HepG2 (cell line): Measurements from ENCODE around the gene TBXA2R. TPM values are rescaled to one million over a fixed set of nuclear protein-coding genes. Genes with fewer than 3 reads are reported as not detected.

Experiments
- BRCA1 ChIP-seq: sonication (generic); formaldehyde crosslinking; IDR thresholded peaks from 2 replicates; pipeline ENCODE4 v1.4.0; 2020; ENCODE audit warnings: missing genetic modification reagents
- GATA4 ChIP-seq: sonication (generic); IDR thresholded peaks from 2 replicates; pipeline ENCODE4 v1.6.1; 2016; ENCODE audit warnings: antibody characterized with exemption, low read depth, borderline replicate concordance
- GTF2F1 ChIP-seq: fragments of 150-350 bp; IDR thresholded peaks from 2 replicates; pipeline ENCODE4 v1.6.1; 2014; ENCODE audit warnings: low read length
- SAFB2 ChIP-seq: sonication (generic); formaldehyde crosslinking; IDR thresholded peaks from 2 replicates; pipeline ENCODE4 v1.5.1; 2020; ENCODE audit warnings: missing genetic modification reagents, low read depth, mild to moderate bottlenecking, borderline replicate concordance
- SP2 ChIP-seq: sonication (generic); formaldehyde crosslinking; IDR thresholded peaks from 2 replicates; pipeline ENCODE4 v1.5.1; 2020; ENCODE audit warnings: mild to moderate bottlenecking, missing genetic modification reagents
- TEAD2 ChIP-seq: sonication (generic); formaldehyde crosslinking; IDR thresholded peaks from 2 replicates; pipeline ENCODE4 v1.9.0; 2021; ENCODE audit warnings: missing genetic modification reagents
- ZNF792 ChIP-seq: IDR thresholded peaks from 2 replicates; pipeline ENCODE4 v1.6.1; 2016
- polyA plus RNA-seq, 8 experiments: library from polyadenylated mRNA; depleted of rRNA in 3 of 8; stranded (reverse) in 7 of 8; unstranded in 1 of 8; fragments of >200 nt; fragmentation: Illumina TruSeq in 4 of 8; extraction: Trizol in 4 of 8; gene quantifications; 2 replicates each; pipeline versions ENCODE4 v1.2.1 to v1.2.3, GENCODE V29; 2011 to 2016; ENCODE audit warnings: low read depth in 4 of 8, missing spikeins in 1 of 8, mixed read lengths in 1 of 8; ENCODE audit not compliant: insufficient read depth in 1 of 8
- total RNA-seq, 5 experiments: library from RNA; depleted of rRNA; stranded (reverse); fragments of >200 nt; fragmentation: Illumina TruSeq; extraction: Trizol; gene quantifications; 2 replicates each; pipeline ENCODE4 v1.2.3, GENCODE V29; 2016; ENCODE audit warnings: low read depth in 1 of 5
- TF ChIP-seq, protein P1 (sequence below): sonication (generic); formaldehyde crosslinking; IDR thresholded peaks from 2 replicates; pipeline ENCODE4 v1.4.0; 2020; ENCODE audit warnings: missing genetic modification reagents
- TF ChIP-seq, protein P2 (sequence below): IDR thresholded peaks from 2 replicates; pipeline ENCODE4 v1.6.1; 2018; ENCODE audit warnings: missing genetic modification reagents, mild to moderate bottlenecking, missing compliant biosample characterization
- TF ChIP-seq, protein P3 (sequence below), 2 experiments: fragments of 450-650 bp in 1 of 2; sonication (generic) in 1 of 2; formaldehyde crosslinking in 1 of 2; IDR thresholded peaks; 2 replicates each; pipeline versions ENCODE4 v1.6.1 to v1.8.0; 2016 to 2022; ENCODE audit warnings: antibody characterized with exemption in 1 of 2, mild to moderate bottlenecking in 1 of 2, missing genetic modification reagents in 1 of 2
- TF ChIP-seq, protein P4 (sequence below): IDR thresholded peaks from 2 replicates; pipeline ENCODE4 v1.6.1; 2016; ENCODE audit warnings: mild to moderate bottlenecking

The TBXA2R gene
- total and polyA plus RNA-seq, 2 of the 13 experiments (the other 11 are each of a cell fraction or from before 2014, with no cell fraction given), result 0.09 TPM; not detected in 1

DNA sequence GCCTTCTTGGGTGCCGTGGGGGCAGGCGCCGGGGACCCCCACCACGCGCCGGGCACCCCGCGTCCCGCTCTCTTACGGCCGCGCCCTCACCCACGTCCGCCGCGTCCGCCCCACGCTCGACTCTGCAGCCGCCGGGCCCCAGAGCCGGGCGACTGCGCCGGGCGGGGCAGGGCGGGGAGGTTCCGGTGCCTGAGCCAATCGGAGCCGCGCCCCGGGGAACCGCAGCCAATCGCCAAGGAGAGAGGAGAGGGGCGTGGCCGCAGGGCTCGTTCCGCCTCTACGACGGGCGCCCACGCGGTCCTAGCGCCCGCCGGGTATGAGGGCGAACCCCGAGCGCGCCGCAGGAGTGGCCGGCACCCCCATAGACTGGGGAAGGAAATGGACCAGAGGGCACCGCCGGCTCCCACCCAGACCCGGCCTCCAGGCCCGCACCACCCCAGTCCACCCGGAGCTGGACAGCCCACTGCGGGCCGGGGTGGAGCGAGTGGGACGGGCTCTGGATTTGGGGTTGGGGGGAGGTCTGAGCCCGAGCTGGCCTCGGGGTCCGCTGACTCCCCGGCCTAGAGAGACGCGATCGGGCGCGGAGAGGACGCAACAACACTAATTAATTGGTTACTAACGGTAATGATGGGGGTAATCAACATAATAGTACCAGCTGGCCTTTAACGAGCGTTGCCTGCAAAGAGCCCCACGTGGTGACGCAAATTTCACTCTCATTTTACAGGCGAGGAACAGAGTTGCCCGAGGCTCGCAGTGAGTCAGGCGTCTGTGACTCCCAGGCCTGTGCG, 49.0 kb downstream of the TBXA2R start, which contains the start of gene MFSD12 (continued):
- TF ChIP-seq, protein P1, sequence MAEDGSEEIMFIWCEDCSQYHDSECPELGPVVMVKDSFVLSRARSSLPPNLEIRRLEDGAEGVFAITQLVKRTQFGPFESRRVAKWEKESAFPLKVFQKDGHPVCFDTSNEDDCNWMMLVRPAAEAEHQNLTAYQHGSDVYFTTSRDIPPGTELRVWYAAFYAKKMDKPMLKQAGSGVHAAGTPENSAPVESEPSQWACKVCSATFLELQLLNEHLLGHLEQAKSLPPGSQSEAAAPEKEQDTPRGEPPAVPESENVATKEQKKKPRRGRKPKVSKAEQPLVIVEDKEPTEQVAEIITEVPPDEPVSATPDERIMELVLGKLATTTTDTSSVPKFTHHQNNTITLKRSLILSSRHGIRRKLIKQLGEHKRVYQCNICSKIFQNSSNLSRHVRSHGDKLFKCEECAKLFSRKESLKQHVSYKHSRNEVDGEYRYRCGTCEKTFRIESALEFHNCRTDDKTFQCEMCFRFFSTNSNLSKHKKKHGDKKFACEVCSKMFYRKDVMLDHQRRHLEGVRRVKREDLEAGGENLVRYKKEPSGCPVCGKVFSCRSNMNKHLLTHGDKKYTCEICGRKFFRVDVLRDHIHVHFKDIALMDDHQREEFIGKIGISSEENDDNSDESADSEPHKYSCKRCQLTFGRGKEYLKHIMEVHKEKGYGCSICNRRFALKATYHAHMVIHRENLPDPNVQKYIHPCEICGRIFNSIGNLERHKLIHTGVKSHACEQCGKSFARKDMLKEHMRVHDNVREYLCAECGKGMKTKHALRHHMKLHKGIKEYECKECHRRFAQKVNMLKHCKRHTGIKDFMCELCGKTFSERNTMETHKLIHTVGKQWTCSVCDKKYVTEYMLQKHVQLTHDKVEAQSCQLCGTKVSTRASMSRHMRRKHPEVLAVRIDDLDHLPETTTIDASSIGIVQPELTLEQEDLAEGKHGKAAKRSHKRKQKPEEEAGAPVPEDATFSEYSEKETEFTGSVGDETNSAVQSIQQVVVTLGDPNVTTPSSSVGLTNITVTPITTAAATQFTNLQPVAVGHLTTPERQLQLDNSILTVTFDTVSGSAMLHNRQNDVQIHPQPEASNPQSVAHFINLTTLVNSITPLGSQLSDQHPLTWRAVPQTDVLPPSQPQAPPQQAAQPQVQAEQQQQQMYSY, result no peak; the same call in 1 of the 2 replicates
- no peak for TF ChIP-seq GATA4
- TF ChIP-seq, protein P2, sequence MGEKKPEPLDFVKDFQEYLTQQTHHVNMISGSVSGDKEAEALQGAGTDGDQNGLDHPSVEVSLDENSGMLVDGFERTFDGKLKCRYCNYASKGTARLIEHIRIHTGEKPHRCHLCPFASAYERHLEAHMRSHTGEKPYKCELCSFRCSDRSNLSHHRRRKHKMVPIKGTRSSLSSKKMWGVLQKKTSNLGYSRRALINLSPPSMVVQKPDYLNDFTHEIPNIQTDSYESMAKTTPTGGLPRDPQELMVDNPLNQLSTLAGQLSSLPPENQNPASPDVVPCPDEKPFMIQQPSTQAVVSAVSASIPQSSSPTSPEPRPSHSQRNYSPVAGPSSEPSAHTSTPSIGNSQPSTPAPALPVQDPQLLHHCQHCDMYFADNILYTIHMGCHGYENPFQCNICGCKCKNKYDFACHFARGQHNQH (CRISPR knock-in tag), result peak; percentile 53; the same call in 1 of the 2 replicates
- peak; percentile 91 for TF ChIP-seq SP2 (CRISPR knock-in tag)
- no peak for TF ChIP-seq TEAD2 (CRISPR knock-in tag)
- TF ChIP-seq SAFB2 (CRISPR knock-in tag), result no peak
- TF ChIP-seq, protein P3, sequence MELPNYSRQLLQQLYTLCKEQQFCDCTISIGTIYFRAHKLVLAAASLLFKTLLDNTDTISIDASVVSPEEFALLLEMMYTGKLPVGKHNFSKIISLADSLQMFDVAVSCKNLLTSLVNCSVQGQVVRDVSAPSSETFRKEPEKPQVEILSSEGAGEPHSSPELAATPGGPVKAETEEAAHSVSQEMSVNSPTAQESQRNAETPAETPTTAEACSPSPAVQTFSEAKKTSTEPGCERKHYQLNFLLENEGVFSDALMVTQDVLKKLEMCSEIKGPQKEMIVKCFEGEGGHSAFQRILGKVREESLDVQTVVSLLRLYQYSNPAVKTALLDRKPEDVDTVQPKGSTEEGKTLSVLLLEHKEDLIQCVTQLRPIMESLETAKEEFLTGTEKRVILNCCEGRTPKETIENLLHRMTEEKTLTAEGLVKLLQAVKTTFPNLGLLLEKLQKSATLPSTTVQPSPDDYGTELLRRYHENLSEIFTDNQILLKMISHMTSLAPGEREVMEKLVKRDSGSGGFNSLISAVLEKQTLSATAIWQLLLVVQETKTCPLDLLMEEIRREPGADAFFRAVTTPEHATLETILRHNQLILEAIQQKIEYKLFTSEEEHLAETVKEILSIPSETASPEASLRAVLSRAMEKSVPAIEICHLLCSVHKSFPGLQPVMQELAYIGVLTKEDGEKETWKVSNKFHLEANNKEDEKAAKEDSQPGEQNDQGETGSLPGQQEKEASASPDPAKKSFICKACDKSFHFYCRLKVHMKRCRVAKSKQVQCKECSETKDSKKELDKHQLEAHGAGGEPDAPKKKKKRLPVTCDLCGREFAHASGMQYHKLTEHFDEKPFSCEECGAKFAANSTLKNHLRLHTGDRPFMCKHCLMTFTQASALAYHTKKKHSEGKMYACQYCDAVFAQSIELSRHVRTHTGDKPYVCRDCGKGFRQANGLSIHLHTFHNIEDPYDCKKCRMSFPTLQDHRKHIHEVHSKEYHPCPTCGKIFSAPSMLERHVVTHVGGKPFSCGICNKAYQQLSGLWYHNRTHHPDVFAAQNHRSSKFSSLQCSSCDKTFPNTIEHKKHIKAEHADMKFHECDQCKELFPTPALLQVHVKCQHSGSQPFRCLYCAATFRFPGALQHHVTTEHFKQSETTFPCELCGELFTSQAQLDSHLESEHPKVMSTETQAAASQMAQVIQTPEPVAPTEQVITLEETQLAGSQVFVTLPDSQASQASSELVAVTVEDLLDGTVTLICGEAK (IDR thresholded peaks at IDR 0.05), result no peak
- TF ChIP-seq, protein P3 (CRISPR knock-in tag; IDR thresholded peaks at IDR 0.05), result no peak
- no peak for TF ChIP-seq GTF2F1
- no peak for TF ChIP-seq BRCA1 (CRISPR knock-in tag)
- TF ChIP-seq, protein P4, sequence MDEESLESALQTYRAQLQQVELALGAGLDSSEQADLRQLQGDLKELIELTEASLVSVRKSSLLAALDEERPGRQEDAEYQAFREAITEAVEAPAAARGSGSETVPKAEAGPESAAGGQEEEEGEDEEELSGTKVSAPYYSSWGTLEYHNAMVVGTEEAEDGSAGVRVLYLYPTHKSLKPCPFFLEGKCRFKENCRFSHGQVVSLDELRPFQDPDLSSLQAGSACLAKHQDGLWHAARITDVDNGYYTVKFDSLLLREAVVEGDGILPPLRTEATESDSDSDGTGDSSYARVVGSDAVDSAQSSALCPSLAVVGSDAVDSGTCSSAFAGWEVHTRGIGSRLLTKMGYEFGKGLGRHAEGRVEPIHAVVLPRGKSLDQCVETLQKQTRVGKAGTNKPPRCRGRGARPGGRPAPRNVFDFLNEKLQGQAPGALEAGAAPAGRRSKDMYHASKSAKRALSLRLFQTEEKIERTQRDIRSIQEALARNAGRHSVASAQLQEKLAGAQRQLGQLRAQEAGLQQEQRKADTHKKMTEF, result peak; percentile 61; the same call in 1 of the 2 replicates
- no peak for TF ChIP-seq ZNF792 (CRISPR knock-in tag)
